SJSA1 (cell line): Measurements from ENCODE around the gene CBY3. TPM values are rescaled to one million over a fixed set of nuclear protein-coding genes. Genes with fewer than 3 reads are reported as not detected.
"Not testable (repeated sequence)": the region's sequence is repeated elsewhere in the genome, so short reads cannot be mapped to it uniquely, and the experiment has no call there.

Experiments
- DNase-seq, 2 experiments: peaks; one replicate each; pipeline ENCODE4 v3.0.0-alpha.2; 2015 to 2020; ENCODE audit warnings: low spot score in 2 of 2, low read depth in 1 of 2
- H3K27ac ChIP-seq: fragments of 250-450 bp; sonication (Bioruptor Pico); 2 replicates; pipeline ENCODE4 v1.5.1; 2020; ENCODE audit warnings: mild to moderate bottlenecking, moderate library complexity
- H3K27me3 ChIP-seq: fragments of 250-450 bp; sonication (Bioruptor Pico); replicated peaks from 2 replicates; pipeline ENCODE4 v1.5.1; 2020; ENCODE audit warnings: mild to moderate bottlenecking, moderate library complexity
- H3K36me3 ChIP-seq: fragments of 250-450 bp; sonication (Bioruptor Pico); 2 replicates; pipeline ENCODE4 v1.5.1; 2020; ENCODE audit warnings: mild to moderate bottlenecking
- H3K4me1 ChIP-seq: fragments of 250-450 bp; sonication (Bioruptor Pico); replicated peaks from 2 replicates; pipeline ENCODE4 v1.6.1; 2021; ENCODE audit warnings: mild to moderate bottlenecking
- H3K4me3 ChIP-seq: fragments of 250-450 bp; sonication (Bioruptor Pico); 2 replicates; pipeline ENCODE4 v1.5.1; 2020; ENCODE audit warnings: mild to moderate bottlenecking
- H3K9me3 ChIP-seq: fragments of 250-450 bp; sonication (Bioruptor Pico); replicated peaks from 2 replicates; pipeline ENCODE4 v1.5.1; 2020; ENCODE audit warnings: mild to moderate bottlenecking
- total RNA-seq: library from RNA; depleted of rRNA; stranded (reverse); fragments of >200 nt; shearing (Covaris generic); gene quantifications from 2 replicates; pipeline ENCODE4 v1.2.3, GENCODE V29; 2014

CBY3 gene
- total RNA-seq, 1 experiment from 2014 or later: not detected

- Histone ChIP-seq H3K36me3 (peaks cover 22% of the 10 kb centered on the region), H3K4me3 (no peak overlapping the region), H3K9me3 (no peaks in the 10 kb centered on the region), H3K27ac (no peak overlapping the region), H3K27me3 (no peaks in the 10 kb centered on the region), H3K4me1 (peaks cover 10% of the 10 kb centered on the region; the same call in 1 of the 2 replicates)
- DNase-seq: no peak
Observed at GRCh38 chr5:179697108-179697507, 16.3 kb upstream of the CBY3 start.

GRCh38 chr5:179696603-179697002, 15.8 kb upstream of the CBY3 start:
- DNase-seq: no peak
- Histone ChIP-seq H3K36me3 (peaks cover 22% of the 10 kb centered on the region), H3K4me3 (no peak overlapping the region), H3K27me3 (no peaks in the 10 kb centered on the region), H3K27ac (no peak overlapping the region), H3K4me1 (peaks cover 10% of the 10 kb centered on the region; the same call in 1 of the 2 replicates), H3K9me3 (no peaks in the 10 kb centered on the region)

GRCh38 chr5:179694561-179694960, 13.7 kb upstream of the CBY3 start:
- no peaks in the 10 kb centered on the region for H3K9me3 ChIP-seq
- H3K4me3 ChIP-seq: no peak overlapping the region
- peaks cover 8% of the 10 kb centered on the region for H3K36me3 ChIP-seq
- DNase-seq: no peak
- no peaks in the 10 kb centered on the region for H3K27me3 ChIP-seq
- peaks cover 7% of the 10 kb centered on the region; the same call in 1 of the 2 replicates for H3K4me1 ChIP-seq
- no peak overlapping the region for H3K27ac ChIP-seq

GRCh38 chr5:179689212-179689611, 8.4 kb upstream of the CBY3 start:
- not testable (repeated sequence) for H3K27me3 ChIP-seq, H3K4me3 ChIP-seq, DNase-seq, H3K27ac ChIP-seq, H3K36me3 ChIP-seq, H3K9me3 ChIP-seq, H3K4me1 ChIP-seq

- Histone ChIP-seq H3K4me3 (no peak overlapping the region), H3K27me3 (no peaks in the 10 kb centered on the region), H3K27ac (no peak overlapping the region), H3K4me1 (peaks cover 13% of the 10 kb centered on the region), H3K9me3 (no peaks in the 10 kb centered on the region), H3K36me3 (0 out of 2 replicates have a peak, but pooled peaks cover 2% of the 10 kb centered on the region)
- no peak for DNase-seq
Observed at GRCh38 chr5:179680014-179680779, 637 bp downstream of the CBY3 start.

GRCh38 chr5:179679014-179679674, 1.7 kb downstream of the CBY3 start:
- H3K36me3 ChIP-seq: 0 out of 2 replicates have a peak, but pooled peaks cover 2% of the 10 kb centered on the region
- no peak overlapping the region for H3K27ac ChIP-seq
- no peak for DNase-seq
- H3K27me3 ChIP-seq: no peaks in the 10 kb centered on the region
- H3K4me3 ChIP-seq: peak overlapping the region; percentile 63
- H3K4me1 ChIP-seq: peaks cover 13% of the 10 kb centered on the region
- H3K9me3 ChIP-seq: no peaks in the 10 kb centered on the region

GRCh38 chr5:179678223-179679013, 2.4 kb downstream of the CBY3 start:
- H3K27ac ChIP-seq: peak overlapping the region; percentile 26
- no peaks in the 10 kb centered on the region for H3K9me3 ChIP-seq
- 0 out of 2 replicates have a peak, but pooled peaks cover 2% of the 10 kb centered on the region for H3K36me3 ChIP-seq
- peaks cover 13% of the 10 kb centered on the region for H3K4me1 ChIP-seq
- peak; percentile 93 to 96 for DNase-seq
- no peaks in the 10 kb centered on the region for H3K27me3 ChIP-seq
- peak overlapping the region; percentile 63 for H3K4me3 ChIP-seq

- DNase-seq: peak; percentile 33 to 59
- Histone ChIP-seq H3K36me3 (peaks cover 10% of the 10 kb centered on the region), H3K27me3 (no peaks in the 10 kb centered on the region)
Observed at GRCh38 chr5:179668391-179668790, 12.4 kb downstream of the CBY3 start.

GRCh38 chr5:179661647-179662046, 19.2 kb downstream of the CBY3 start:
- not testable (repeated sequence) for H3K27ac ChIP-seq, DNase-seq, H3K4me3 ChIP-seq, H3K27me3 ChIP-seq, H3K9me3 ChIP-seq, H3K4me1 ChIP-seq
- H3K36me3 ChIP-seq: peaks cover 10% of the 10 kb centered on the region

More at GRCh38 chr5:179668391-179668790, 12.4 kb downstream of the CBY3 start:
- Histone ChIP-seq H3K9me3 (no peaks in the 10 kb centered on the region), H3K27ac (no peak overlapping the region), H3K4me3 (no peak overlapping the region), H3K4me1 (no peaks in the 10 kb centered on the region)

- H3K4me3 ChIP-seq: peak overlapping the region; percentile 45
- not testable (repeated sequence) for H3K27ac ChIP-seq, H3K27me3 ChIP-seq
Observed at GRCh38 chr5:179658179-179658856, 22.5 kb downstream of the CBY3 start.

GRCh38 chr5:179657302-179658178, 23.3 kb downstream of the CBY3 start:
- H3K27ac ChIP-seq, H3K9me3 ChIP-seq, H3K4me3 ChIP-seq, H3K27me3 ChIP-seq, H3K4me1 ChIP-seq, H3K36me3 ChIP-seq, DNase-seq: not testable (repeated sequence)

More at GRCh38 chr5:179658179-179658856, 22.5 kb downstream of the CBY3 start:
- not testable (repeated sequence) for H3K9me3 ChIP-seq, H3K4me1 ChIP-seq, H3K36me3 ChIP-seq
- DNase-seq: peak in 1 of 2 experiments; percentile 36

- H3K9me3 ChIP-seq, H3K36me3 ChIP-seq, H3K27me3 ChIP-seq, H3K27ac ChIP-seq, H3K4me1 ChIP-seq, H3K4me3 ChIP-seq, DNase-seq: not testable (repeated sequence)
Observed at GRCh38 chr5:179653135-179653534, 27.7 kb downstream of the CBY3 start.
